SK-N-SH treated with all-trans-retinoic acid at 6 μM for 48 hours (cell line): ENCODE results near the gene GLYAT.

Experiments
- OSR1 ChIP-seq: fragments of 250-450 bp; sonication (Bioruptor Pico); IDR thresholded peaks from 2 replicates; pipeline ENCODE4 v1.8.0; 2022; ENCODE audit warnings: moderate library complexity, mild to moderate bottlenecking, inconsistent platforms
- PATZ1 ChIP-seq: fragments of 250-450 bp; sonication (Bioruptor Pico); IDR thresholded peaks from 2 replicates; pipeline ENCODE4 v1.8.0; 2020; ENCODE audit warnings: mild to moderate bottlenecking, moderate library complexity, borderline replicate concordance
- PPARA ChIP-seq: fragments of 250-450 bp; sonication (Bioruptor Pico); IDR thresholded peaks from 2 replicates; pipeline ENCODE4 v1.5.0; 2020; ENCODE audit warnings: mild to moderate bottlenecking, borderline replicate concordance
- RARB ChIP-seq: fragments of 250-450 bp; sonication (Bioruptor Pico); IDR thresholded peaks from 2 replicates; pipeline ENCODE4 v1.8.0; 2021; ENCODE audit warnings: mild to moderate bottlenecking, moderate library complexity
- SNAI2 ChIP-seq: fragments of 250-450 bp; sonication (Bioruptor Pico); IDR thresholded peaks from 2 replicates; pipeline ENCODE4 v1.5.0; 2020; ENCODE audit warnings: mild to moderate bottlenecking, moderate library complexity
- TCF4 ChIP-seq: fragments of 250-450 bp; sonication (Bioruptor Pico); IDR thresholded peaks from 2 replicates; pipeline ENCODE4 v1.8.0; 2021; ENCODE audit warnings: mild to moderate bottlenecking, moderate library complexity, borderline replicate concordance
- ZC3H10 ChIP-seq: fragments of 250-450 bp; sonication (Bioruptor Pico); IDR thresholded peaks from 2 replicates; pipeline ENCODE4 v1.5.1; 2021; ENCODE audit warnings: mild to moderate bottlenecking, moderate library complexity
- ZFP30 ChIP-seq: fragments of 450-650 bp; formaldehyde crosslinking; IDR thresholded peaks from 2 replicates; pipeline ENCODE4 v1.5.0; 2022; ENCODE audit warnings: mild to moderate bottlenecking, moderate library complexity
- ZNF565 ChIP-seq: fragments of 450-650 bp; formaldehyde crosslinking; conservative IDR thresholded peaks from 2 replicates; pipeline ENCODE4 v1.5.0; 2020; ENCODE audit warnings: low read depth, mild to moderate bottlenecking, moderate library complexity
- ZNF70 ChIP-seq: fragments of 450-650 bp; formaldehyde crosslinking; IDR thresholded peaks from 2 replicates; pipeline ENCODE4 v1.5.0; 2020; ENCODE audit warnings: mild to moderate bottlenecking, moderate library complexity

GRCh38 chr11:58726737-58727414, 4.9 kb downstream of the GLYAT start:
- TF ChIP-seq RARB (no peak), PPARA (CRISPR knock-in tag) (no peak), OSR1 (CRISPR knock-in tag) (no peak), ZC3H10 (CRISPR knock-in tag) (no peak), ZNF565 (CRISPR knock-in tag) (no peak), PATZ1 (CRISPR knock-in tag) (no peak), ZFP30 (CRISPR knock-in tag) (no peak), ZNF70 (CRISPR knock-in tag) (peak; percentile 82; the same call in 1 of the 2 replicates), TCF4 (CRISPR knock-in tag) (0 out of 2 replicates have a peak, but pooled peaks have one; percentile 20), SNAI2 (CRISPR knock-in tag) (no peak)
